Activated CD8-positive, alpha-beta memory T cell treated with anti-CD3 and anti-CD28 coated beads for 36 hours (primary cell): ENCODE measurements around the gene QRFPR. TPM values are rescaled to one million over a fixed set of nuclear protein-coding genes. Genes with fewer than 3 reads are reported as not detected.
"Not testable (repeated sequence)": the region's sequence is repeated elsewhere in the genome, so short reads cannot be mapped to it uniquely, and the experiment has no call there.

Source experiments
- CTCF ChIA-PET: fragments of 350-600 bp; sonication (Branson Sonifier 250); formaldehyde crosslinking; loops from one replicate; lab custom pipeline; 2021; ENCODE audit warnings: antibody characterized with exemption; lab: Charles Lee
- POLR2A ChIA-PET: fragments of 350-600 bp; sonication (Branson Sonifier 250); formaldehyde crosslinking; loops from one replicate; lab custom pipeline; 2021; ENCODE audit warnings: antibody characterized with exemption; lab: Charles Lee
- total RNA-seq, 2 experiments: library from RNA; stranded (reverse); gene quantifications; one replicate each; pipeline ENCODE4 v1.2.3, GENCODE V29; 2021

The QRFPR gene
- total RNA-seq, 2 experiments from 2014 or later = not detected

DNA sequence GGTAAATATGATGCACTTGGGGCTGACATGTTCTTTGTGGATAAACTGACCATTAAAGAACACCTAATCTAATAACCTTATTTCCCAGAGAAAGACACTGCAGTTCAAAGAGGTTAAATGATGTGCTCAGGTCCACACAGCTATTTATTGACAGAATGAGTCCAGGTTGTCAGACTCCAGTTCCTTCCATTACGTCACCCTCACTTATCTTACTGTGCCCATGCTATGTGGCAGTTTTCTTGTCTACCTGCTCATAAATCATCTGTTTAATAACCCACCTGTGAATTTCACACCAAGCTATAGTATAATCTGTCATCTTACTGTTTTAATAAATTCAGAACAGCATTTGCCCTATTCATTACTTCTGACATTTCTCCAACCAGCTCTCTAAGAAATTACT is 36.7 kb downstream of the QRFPR start:
- ChIA-PET CTCF (no interaction called here), POLR2A (no interaction called here)

DNA sequence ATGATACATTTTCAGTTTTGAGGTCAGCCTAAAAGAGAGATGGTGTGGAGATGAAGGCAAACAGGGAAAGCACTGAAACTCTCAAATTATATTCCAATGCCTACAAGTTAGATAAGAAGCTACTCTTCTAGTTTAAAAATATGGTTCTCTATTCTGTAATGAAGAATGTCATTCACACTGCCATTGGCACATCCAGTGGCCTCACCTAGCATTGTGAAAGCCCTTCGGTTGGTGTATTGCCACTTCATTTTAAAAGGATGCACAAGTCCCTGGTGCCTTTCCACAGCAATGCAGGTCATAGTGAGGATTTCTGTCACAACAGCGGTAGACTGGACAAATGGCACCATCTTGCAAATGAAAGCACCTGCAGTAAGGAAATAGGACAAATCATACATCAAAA is 40.6 kb downstream of the QRFPR start:
- CTCF ChIA-PET = no interaction called here
- POLR2A ChIA-PET = no interaction called here

DNA sequence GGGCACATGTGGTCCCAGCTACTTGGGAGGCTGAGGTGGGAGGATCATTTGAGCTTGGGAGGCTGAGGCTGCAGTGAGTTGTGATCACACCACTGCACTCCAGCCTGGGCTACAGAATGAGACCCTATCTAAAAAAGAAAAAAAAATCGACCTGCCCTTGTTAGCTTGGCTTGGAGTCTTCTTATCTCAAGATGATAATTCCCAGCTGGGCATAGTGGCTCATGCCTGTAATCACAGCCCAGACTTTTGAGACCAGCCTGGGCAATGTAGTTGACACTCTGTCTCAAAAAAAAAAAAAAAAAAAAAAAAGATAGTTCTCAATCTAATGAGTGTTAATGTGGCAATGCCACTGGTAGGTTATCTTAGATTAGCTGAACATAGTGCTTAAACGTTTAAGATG is 41.0 kb downstream of the QRFPR start:
- CTCF ChIA-PET = no interaction called here
- POLR2A ChIA-PET = no interaction called here

DNA sequence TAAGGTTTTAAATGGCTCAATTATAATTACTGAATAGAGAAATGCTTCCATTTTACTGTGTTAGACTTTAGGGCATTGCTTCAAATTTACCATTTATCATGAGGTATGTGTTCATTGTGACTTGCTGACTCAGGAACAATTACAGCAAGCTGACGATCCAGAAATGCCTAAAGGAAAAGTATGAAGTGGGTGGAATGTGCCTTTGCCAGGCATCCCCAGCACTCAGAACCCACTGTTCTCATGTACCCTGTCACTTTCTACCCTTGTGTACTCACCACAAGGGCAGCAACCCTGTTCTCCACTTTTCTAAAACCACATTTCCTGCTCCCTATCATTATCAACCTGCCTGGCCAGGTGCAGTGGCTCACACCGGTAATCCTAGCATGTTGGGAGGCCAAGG is 41.5 kb downstream of the QRFPR start:
- CTCF ChIA-PET = no interaction called here
- POLR2A ChIA-PET = no interaction called here

DNA sequence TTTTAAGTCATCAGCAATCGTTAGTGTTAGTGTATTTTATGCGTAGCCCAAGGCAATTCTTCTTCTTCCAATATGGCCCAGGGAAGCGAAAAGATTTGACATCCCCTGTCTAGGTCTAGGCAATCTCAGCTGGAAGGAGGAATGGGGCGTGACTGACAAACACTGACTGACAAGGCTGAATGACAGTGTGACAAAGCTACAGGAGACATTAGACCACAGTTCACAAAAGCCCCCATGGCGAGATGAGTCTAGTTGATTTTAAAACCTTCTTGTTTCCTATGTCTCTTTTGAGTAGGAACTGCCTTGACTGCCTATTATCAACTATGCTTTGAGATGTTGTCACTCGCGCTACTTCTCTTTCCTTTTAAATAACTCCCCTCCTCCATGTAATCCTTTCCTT is 42.3 kb downstream of the QRFPR start:
- ChIA-PET CTCF (no interaction called here), POLR2A (no interaction called here)

DNA sequence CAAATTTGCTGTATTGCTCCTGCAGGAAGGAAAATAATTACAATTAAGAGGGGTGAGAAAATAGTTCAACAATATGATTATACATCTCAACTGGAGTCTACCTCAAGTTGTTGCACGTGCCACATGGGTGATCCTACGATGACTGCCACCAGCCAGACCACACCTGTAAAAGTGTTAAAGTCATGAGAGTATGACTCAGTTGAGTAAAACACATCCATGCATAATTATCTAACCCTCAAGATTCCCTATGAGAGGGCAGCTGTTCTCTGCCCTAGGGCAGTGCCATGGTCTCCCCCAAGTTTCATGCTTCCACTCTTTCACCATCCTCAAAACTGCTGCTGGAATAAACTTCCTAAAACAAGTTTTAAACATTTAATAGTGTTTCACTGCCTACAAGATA is 44.1 kb downstream of the QRFPR start:
- CTCF ChIA-PET = no interaction called here
- POLR2A ChIA-PET = no interaction called here

DNA sequence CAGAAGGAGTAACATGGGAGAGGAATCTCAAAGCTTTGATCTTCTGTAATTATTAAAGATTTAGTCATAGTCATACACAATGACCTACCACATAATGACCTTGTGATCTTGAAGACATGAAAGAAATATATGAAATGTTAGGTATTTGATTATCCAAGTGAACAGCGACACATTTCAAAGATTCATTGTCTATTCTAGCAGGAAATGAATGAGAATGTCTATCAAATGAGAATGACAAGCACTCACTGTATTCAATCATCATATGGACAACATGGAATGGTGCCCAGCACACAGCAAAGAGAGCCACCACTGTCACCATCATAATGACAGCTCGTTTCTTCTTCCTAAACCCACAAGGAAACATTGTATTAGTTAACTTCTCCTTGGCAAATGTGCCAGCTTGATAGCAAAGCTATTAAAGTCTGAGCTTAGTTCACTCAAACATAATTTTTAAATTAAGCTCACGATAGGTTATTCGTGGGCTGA is 50.6 kb downstream of the QRFPR start:
- CTCF ChIA-PET = no interaction called here
- POLR2A ChIA-PET = no interaction called here

DNA sequence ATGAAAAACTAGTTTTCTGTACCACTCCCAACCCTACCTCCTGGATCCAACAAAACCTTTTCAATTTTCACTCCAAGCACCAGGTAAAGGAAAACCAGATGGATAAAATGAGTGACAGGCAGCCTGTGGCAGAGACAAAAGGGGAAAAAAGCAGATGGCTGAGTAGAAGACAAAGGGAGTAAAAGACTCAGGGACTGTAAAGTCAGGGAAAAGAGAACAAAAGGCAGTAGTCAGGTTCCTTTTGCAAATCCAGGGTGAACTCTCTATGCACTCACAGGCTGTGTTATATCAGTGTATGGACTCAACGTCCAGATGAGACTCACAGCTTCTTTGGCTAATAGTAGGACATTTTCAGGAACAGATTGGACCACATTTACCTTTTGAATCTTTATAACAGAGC is 54.2 kb downstream of the QRFPR start:
- ChIA-PET CTCF (no interaction called here), POLR2A (no interaction called here)

DNA sequence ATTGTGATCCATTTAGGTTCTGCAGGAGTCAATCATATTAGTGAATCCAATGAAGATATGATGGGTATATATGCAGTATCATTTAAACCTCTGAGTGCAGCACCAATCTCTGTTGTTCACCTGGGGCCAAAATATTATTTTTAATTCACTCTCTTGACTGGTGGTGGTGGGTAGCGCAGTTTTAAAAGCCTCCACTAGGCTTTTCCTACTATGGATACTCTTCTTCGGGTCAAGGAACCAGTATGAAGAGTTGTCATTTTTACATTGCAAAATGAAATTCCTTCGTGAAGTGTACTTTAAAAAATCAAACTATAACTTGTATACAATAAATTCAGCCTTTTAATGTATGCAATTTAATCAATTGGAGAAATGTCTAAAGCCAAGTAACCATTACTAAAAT is 56.5 kb downstream of the QRFPR start:
- ChIA-PET POLR2A (no interaction called here), CTCF (no interaction called here)

DNA sequence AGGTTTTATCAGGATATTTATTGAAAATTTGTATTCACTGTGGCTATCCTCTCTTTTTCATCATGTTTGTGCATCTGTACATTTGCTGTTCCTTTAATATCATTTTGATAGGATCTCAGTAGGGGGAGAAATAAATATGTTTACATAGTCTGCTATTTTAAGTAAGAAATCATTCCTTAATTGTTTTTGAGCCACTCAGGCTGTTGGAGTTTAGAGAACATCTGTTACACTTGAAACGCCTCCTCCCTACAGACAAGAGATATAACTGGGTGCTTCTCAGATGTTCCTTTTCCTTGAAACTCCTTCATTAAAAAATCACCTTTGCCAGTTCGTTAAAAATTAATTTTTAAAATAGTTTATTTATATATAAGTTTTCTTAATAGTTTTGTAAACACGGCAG is 59.4 kb downstream of the QRFPR start:
- ChIA-PET CTCF (no interaction called here), POLR2A (no interaction called here)

DNA sequence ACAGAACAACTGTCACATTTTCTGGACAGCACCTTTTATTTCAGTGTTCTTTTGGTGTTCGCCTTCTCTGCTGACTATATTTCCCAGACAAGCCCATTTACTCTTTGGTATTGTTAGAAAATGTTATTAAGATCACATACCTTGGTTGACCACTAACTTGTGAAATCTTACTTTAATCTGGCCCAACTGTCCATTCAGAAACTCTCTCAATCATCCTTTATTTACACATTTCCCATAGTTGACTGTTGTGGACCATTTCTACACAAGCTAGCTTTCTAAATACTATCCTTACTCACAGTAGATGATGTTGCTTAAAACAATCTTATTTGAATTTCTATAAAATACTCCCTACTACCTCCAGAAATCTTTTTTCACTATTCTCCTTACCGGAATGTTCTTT is 64.7 kb downstream of the QRFPR start:
- CTCF ChIA-PET = no interaction called here
- POLR2A ChIA-PET = no interaction called here

DNA sequence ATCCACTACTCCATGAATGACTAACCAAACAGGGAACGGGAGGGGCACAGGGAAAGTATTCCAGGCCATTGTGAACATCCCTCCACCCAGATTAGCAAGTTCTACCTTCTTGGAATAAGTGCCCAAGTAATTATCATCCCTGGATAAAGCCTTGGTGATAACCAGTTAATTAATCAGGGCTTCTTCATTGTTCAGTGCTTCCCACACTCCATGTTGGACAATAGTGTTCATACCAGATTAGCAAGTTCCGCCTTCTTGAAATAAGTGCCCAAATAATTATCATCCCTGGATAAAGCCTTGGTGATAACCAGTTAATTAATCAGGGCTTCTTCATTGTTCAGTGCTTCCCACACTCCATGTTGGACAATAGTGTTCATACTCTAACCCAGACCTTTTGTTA is 67.4 kb downstream of the QRFPR start:
- POLR2A ChIA-PET = not testable (repeated sequence)

DNA sequence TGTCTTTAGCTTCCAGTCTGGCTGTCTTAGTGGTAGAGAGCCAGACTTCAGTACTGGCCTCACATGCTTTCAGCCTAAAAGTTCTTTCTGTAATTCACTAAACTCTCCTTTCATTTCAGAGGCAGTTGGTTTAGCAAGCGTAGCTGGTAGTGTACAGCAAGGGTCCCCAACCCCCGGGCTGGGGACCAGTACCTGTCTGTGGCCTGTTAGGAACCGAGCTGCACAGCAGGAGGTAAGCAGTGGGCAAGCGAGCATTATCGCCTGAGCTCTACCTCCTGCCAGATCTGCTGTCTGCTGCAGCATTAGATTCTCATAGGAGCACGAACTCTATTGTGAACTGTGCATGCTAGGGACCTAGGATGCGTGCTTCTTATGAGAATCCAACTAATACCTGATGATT is 72.0 kb downstream of the QRFPR start:
- CTCF ChIA-PET = interaction anchor here (1.2 to 2.4 kb wide), 4 partner anchors 23 to 147 kb away, joined by 3 to 24 read pairs (median 6); no protein-coding TSS in a partner anchor
- POLR2A ChIA-PET = no interaction called here

More for the DNA sequence above, 67.4 kb downstream of the QRFPR start:
- CTCF ChIA-PET = not testable (repeated sequence)

DNA sequence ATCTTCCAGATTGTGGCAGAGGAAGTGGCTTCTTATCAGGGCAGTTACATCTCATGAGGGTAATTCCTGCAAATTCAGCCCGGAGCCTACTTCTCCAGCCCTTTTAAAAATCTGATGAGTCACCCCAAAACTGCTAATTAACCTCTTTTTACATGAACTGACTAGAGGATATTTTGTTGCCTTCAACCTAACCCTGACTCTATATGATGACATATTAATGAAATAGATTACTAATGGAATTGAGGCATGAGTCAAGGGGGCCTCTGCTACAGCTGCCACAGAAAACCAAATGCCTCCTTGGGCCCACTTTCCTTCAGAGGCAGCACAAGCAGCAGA is 72.5 kb downstream of the QRFPR start:
- ChIA-PET POLR2A (interaction anchor here (0.7 to 0.8 kb wide), 2 partner anchors 80 to 96 kb away, joined by 3 read pairs; no protein-coding TSS in a partner anchor), CTCF (interaction anchor here (1.0 to 2.4 kb wide), 15 partner anchors 14 to 174 kb away, joined by 3 to 24 read pairs (median 4); no protein-coding TSS in a partner anchor)

DNA sequence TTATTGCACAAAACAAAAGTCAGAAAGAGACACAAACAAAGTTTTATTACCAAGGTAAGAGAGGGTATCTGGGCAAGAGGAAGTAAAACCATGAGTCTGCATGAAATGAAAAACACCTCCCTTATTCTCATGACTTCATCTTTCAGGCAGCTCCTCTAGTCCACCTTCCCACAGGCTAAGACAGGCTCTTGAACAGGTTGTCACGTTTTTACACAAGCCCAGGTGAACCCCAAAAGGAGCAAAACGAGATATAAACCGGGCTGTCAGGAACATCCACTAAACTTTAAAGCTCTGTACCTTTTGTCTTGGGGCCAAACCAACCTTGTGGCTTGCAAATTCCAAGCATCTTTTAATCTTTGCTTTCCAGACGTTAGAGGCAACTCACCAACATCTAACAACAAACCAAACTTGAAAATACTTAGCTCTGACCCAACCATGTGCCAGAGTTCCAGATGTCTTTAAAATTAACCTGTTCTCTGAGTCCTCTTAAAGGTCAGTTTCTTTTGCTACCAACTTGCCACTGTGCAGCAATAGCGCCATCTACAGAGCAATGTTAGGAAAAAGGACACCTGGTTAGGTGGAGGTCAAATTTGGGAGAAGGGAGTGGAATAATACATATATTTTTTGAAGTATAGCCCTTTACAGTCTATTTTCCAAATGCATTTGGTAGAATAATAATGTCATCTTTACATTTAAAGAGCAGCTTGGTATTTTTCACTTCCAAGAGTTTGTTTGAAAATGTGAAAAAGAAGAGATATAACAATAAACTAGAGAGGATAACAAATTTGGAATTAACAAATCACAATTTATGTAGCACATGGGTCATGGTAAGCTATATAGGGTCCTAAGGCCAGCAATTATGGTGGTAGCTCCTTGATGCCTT is 73.1 kb downstream of the QRFPR start:
- ChIA-PET POLR2A (interaction anchor here (0.7 to 0.8 kb wide), 2 partner anchors 80 to 95 kb away, joined by 3 read pairs; no protein-coding TSS in a partner anchor), CTCF (interaction anchor here (0.6 to 2.4 kb wide), 24 partner anchors 9 to 451 kb away, joined by 3 to 24 read pairs (median 4); no protein-coding TSS in a partner anchor)

DNA sequence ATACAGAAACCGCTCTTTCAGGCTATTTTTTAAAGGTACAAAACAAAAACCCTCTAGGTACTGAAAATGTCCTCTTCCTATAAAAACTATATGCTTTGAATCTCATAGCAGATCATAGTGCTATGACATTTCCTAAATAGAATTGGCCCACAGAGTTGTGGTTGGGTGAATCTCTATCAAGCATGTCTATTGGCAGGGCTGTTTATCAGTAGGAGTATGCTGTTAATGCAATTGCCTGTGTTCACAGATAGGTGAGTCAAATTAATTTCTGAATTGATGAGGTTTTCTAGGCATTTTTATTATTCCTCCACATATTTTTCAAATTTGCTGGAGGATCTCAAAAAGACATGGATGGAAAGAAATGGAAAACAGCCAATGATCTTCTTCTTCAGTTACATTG is 73.9 kb downstream of the QRFPR start:
- ChIA-PET CTCF (interaction anchor here (0.7 to 2.4 kb wide), 17 partner anchors 8 to 180 kb away, joined by 3 to 24 read pairs (median 4); no protein-coding TSS in a partner anchor), POLR2A (no interaction called here)

DNA sequence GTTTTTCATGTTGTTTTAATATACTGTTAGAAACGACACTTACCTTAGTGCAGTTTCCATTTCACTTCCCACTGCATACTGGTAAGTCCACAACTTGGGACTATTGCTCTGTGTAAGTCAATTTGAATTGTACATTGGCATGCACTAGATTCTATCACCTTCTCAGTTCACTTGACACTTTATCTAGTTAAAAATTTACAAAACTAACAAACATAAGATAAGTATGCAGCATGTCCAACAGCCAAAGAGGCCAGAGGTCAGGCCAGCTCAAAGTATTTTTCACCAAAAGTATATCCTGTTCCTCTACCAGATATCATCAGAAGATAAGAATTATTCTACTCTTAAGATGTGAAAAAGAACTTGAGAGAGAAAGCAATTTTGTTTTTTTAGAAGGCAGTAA is 75.9 kb downstream of the QRFPR start:
- ChIA-PET POLR2A (no interaction called here), CTCF (no interaction called here)

DNA sequence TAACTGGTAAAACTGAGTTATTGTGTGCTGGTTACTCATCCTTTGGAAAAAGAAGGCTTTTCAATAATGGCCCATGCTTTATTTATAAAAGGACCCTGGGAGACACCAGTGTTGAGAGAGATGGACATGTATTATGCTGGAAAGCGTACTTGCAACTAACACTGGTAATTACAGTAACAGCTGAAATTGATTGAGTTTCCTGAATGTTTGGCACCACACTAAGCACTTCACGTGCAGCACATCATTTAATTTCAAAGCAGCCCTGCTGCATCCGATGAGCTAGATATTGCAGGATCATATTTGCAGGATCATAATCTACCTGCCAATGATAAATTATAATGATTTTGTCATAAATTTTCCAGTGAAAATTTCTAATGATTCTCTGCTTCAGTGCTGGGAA is 81.5 kb downstream of the QRFPR start:
- POLR2A ChIA-PET = no interaction called here
- CTCF ChIA-PET = interaction anchor here (1.5 kb wide), 1 partner anchor 8 kb away, joined by 4 read pairs; no protein-coding TSS in a partner anchor

DNA sequence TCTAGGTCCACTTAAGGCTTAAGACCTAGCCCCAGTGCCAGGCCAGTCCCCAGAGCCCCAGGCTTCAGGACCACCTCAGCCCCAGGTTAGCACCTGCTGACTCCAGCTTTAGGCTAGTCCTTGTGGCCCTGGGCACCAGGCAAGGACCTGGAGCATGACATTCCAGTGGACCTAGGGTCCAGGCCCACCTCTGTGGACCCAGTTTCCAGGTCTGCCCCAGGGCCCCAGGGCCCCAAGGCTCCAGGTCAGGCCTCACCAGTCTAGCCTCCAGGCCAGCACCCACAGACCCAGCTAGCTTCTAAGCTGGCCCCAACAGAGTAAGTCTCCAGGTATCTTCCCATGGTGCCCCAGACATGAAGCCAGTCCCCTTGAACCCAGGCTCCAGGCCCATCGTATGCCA is 97.5 kb downstream of the QRFPR start:
- CTCF ChIA-PET = interaction anchor here (1.4 kb wide), 1 partner anchor 24 kb away, joined by 4 read pairs; no protein-coding TSS in a partner anchor
- POLR2A ChIA-PET = no interaction called here

DNA sequence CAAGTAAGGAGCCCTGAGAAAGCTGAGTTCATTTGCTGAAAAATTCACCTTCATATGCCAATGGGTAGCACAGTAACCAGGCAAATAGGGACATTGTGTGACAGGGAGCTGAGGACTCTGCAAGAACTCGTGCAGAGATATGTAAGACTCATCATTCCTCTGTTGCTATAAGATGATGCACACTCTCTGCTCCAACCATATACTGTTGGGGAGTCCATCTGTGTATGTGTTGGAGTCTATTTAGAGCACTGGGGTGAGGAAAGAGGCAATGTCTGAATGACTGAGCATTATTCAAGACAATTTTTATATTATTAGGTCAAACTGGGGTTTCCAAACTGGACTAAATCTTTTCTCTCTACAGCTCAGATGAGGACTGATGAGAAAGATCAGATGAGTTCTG is 100.4 kb downstream of the QRFPR start:
- ChIA-PET CTCF (interaction anchor here (0.8 kb wide), 1 partner anchor 27 kb away, joined by 3 read pairs; no protein-coding TSS in a partner anchor), POLR2A (interaction anchor here (1.1 kb wide), 1 partner anchor 88 kb away, joined by 3 read pairs; no protein-coding TSS in a partner anchor)
